Large intestine (tissue), 3 donors: ENCODE data around the gene C10orf105. TPM values are rescaled to one million over a fixed set of nuclear protein-coding genes. Genes with fewer than 3 reads are reported as not detected.

ENCODE experiments used
- DNase-seq, 2 donors: peaks; one replicate each; pipeline versions ENCODE4 v3.0.0 to v3.0.0-alpha.2; 2013
- H3K27ac ChIP-seq: one replicate; pipeline ENCODE4 v1.5.1; 2013; ENCODE audit warnings: low read length
- H3K27me3 ChIP-seq: 2 replicates; pipeline ENCODE4 v1.6.1; 2013; ENCODE audit warnings: low read length; ENCODE audit not compliant: control insufficient read depth, insufficient read depth
- H3K36me3 ChIP-seq: 2 replicates; pipeline ENCODE4 v1.6.1; 2013; ENCODE audit warnings: low read length; ENCODE audit not compliant: control insufficient read depth, insufficient read depth
- H3K4me1 ChIP-seq: one replicate; pipeline ENCODE4 v1.6.1; 2013; ENCODE audit warnings: low read length; ENCODE audit not compliant: control insufficient read depth, insufficient read depth
- H3K4me3 ChIP-seq: one replicate; pipeline ENCODE4 v1.5.1; 2013; ENCODE audit warnings: low read length
- H3K9me3 ChIP-seq: one replicate; pipeline ENCODE4 v1.6.1; 2013; ENCODE audit warnings: mild to moderate bottlenecking, low read depth, low read length, moderate library complexity; ENCODE audit not compliant: control insufficient read depth
- WGBS: methylation state at CpG from one replicate; pipeline ENCODE4 v1.1.5; 2013; ENCODE audit warnings: low lambda C conversion rate; ENCODE audit not compliant: insufficient coverage; 5-methylcytosine and 5-hydroxymethylcytosine counted together
- polyA plus RNA-seq: library from polyadenylated mRNA; unstranded; fragments of 120-200 nt; gene quantifications from one replicate; pipeline ENCODE4 v1.2.1, GENCODE V29; 2013

The C10orf105 gene
- polyA plus RNA-seq, 1 donor, result 0.27 TPM

GRCh38 chr10:71743866-71744265, 24.3 kb upstream of the C10orf105 start:
- Histone ChIP-seq H3K9me3 (peaks cover 8% of the 10 kb centered on the region), H3K27ac (no peak overlapping the region), H3K27me3 (no peaks in the 10 kb centered on the region), H3K4me1 (peaks cover 43% of the 10 kb centered on the region), H3K36me3 (no peaks in the 10 kb centered on the region), H3K4me3 (no peak overlapping the region)
- no CpG with 5 or more reads among the region's 1 CpG for WGBS
- no peak for DNase-seq

GRCh38 chr10:71743089-71743838, 23.7 kb upstream of the C10orf105 start:
- peaks cover 37% of the 10 kb centered on the region for H3K4me1 ChIP-seq
- H3K4me3 ChIP-seq, result no peak overlapping the region
- H3K9me3 ChIP-seq, result peaks cover 8% of the 10 kb centered on the region
- no peaks in the 10 kb centered on the region for H3K36me3 ChIP-seq
- no CpG with 5 or more reads among the region's 4 CpGs for WGBS
- H3K27me3 ChIP-seq, result no peaks in the 10 kb centered on the region
- H3K27ac ChIP-seq, result no peak overlapping the region
- no peak for DNase-seq

- H3K36me3 ChIP-seq, result no peaks in the 10 kb centered on the region
- H3K27me3 ChIP-seq, result no peaks in the 10 kb centered on the region
- H3K27ac ChIP-seq, result no peak overlapping the region
- H3K4me3 ChIP-seq, result no peak overlapping the region
- no CpG with 5 or more reads among the region's 10 CpGs for WGBS
- H3K9me3 ChIP-seq, result peaks cover 8% of the 10 kb centered on the region
- peaks cover 30% of the 10 kb centered on the region for H3K4me1 ChIP-seq
- no peak for DNase-seq
Measured at GRCh38 chr10:71742301-71743088, 22.9 kb upstream of the C10orf105 start.

GRCh38 chr10:71741671-71742070, 22.1 kb upstream of the C10orf105 start:
- H3K4me3 ChIP-seq, result no peak overlapping the region
- WGBS, result no CpG with 5 or more reads among the region's 20 CpGs

GRCh38 chr10:71741029-71741428, 21.5 kb upstream of the C10orf105 start:
- Histone ChIP-seq H3K4me3 (no peak overlapping the region), H3K36me3 (no peaks in the 10 kb centered on the region), H3K27ac (no peak overlapping the region), H3K4me1 (peaks cover 20% of the 10 kb centered on the region), H3K9me3 (peaks cover 8% of the 10 kb centered on the region), H3K27me3 (no peaks in the 10 kb centered on the region)
- 81% methylated on average over 3 of the region's 4 CpGs for WGBS
- DNase-seq, result no peak

More at GRCh38 chr10:71741671-71742070, 22.1 kb upstream of the C10orf105 start:
- no peak for DNase-seq
- H3K9me3 ChIP-seq, result peaks cover 8% of the 10 kb centered on the region
- peaks cover 22% of the 10 kb centered on the region for H3K4me1 ChIP-seq
- H3K27me3 ChIP-seq, result no peaks in the 10 kb centered on the region
- H3K36me3 ChIP-seq, result no peaks in the 10 kb centered on the region
- no peak overlapping the region for H3K27ac ChIP-seq

- DNase-seq, result no peak
- Histone ChIP-seq H3K36me3 (no peaks in the 10 kb centered on the region), H3K4me3 (no peak overlapping the region), H3K9me3 (peaks cover 8% of the 10 kb centered on the region), H3K27me3 (no peaks in the 10 kb centered on the region), H3K27ac (no peak overlapping the region), H3K4me1 (peaks cover 16% of the 10 kb centered on the region)
- no CpG with 5 or more reads among the region's 9 CpGs for WGBS
Measured at GRCh38 chr10:71740069-71740653, 20.6 kb upstream of the C10orf105 start.

- peaks cover 14% of the 10 kb centered on the region for H3K4me1 ChIP-seq
- WGBS, result no CpG with 5 or more reads among the region's 8 CpGs
- H3K4me3 ChIP-seq, result no peak overlapping the region
- H3K27me3 ChIP-seq, result no peaks in the 10 kb centered on the region
- H3K36me3 ChIP-seq, result no peaks in the 10 kb centered on the region
- no peak overlapping the region for H3K27ac ChIP-seq
- no peak for DNase-seq
- peaks cover 8% of the 10 kb centered on the region for H3K9me3 ChIP-seq
Measured at GRCh38 chr10:71739358-71739900, 19.9 kb upstream of the C10orf105 start.

GRCh38 chr10:71737834-71738197, 18.2 kb upstream of the C10orf105 start:
- Histone ChIP-seq H3K27me3 (no peaks in the 10 kb centered on the region), H3K27ac (no peak overlapping the region), H3K36me3 (no peaks in the 10 kb centered on the region), H3K4me1 (peaks cover 14% of the 10 kb centered on the region), H3K4me3 (no peak overlapping the region), H3K9me3 (peaks cover 7% of the 10 kb centered on the region)
- DNase-seq, result no peak
- WGBS, result no CpG with 5 or more reads among the region's 3 CpGs

GRCh38 chr10:71737001-71737833, 17.6 kb upstream of the C10orf105 start:
- no peak overlapping the region for H3K27ac ChIP-seq
- no peaks in the 10 kb centered on the region for H3K27me3 ChIP-seq
- no peaks in the 10 kb centered on the region for H3K36me3 ChIP-seq
- H3K4me3 ChIP-seq, result no peak overlapping the region
- no peak for DNase-seq
- H3K9me3 ChIP-seq, result peaks cover 3% of the 10 kb centered on the region
- whole genome bisulfite sequencing, result no CpG with 5 or more reads among the region's 12 CpGs
- H3K4me1 ChIP-seq, result peaks cover 14% of the 10 kb centered on the region

GRCh38 chr10:71736570-71736952, 17.0 kb upstream of the C10orf105 start:
- DNase-seq, result no peak
- no peaks in the 10 kb centered on the region for H3K36me3 ChIP-seq
- H3K4me3 ChIP-seq, result no peak overlapping the region
- H3K9me3 ChIP-seq, result peaks cover under 1% of the 10 kb centered on the region
- no CpG with 5 or more reads among the region's 2 CpGs for WGBS
- no peak overlapping the region for H3K27ac ChIP-seq
- no peaks in the 10 kb centered on the region for H3K27me3 ChIP-seq
- H3K4me1 ChIP-seq, result peaks cover 14% of the 10 kb centered on the region
